ENCODE results near the gene CCDC194. TPM values are rescaled to one million over a fixed set of nuclear protein-coding genes. Genes with fewer than 3 reads are reported as not detected.

Gene CCDC194
- total RNA-seq, 1 experiment from 2014 or later = not detected

DNA sequence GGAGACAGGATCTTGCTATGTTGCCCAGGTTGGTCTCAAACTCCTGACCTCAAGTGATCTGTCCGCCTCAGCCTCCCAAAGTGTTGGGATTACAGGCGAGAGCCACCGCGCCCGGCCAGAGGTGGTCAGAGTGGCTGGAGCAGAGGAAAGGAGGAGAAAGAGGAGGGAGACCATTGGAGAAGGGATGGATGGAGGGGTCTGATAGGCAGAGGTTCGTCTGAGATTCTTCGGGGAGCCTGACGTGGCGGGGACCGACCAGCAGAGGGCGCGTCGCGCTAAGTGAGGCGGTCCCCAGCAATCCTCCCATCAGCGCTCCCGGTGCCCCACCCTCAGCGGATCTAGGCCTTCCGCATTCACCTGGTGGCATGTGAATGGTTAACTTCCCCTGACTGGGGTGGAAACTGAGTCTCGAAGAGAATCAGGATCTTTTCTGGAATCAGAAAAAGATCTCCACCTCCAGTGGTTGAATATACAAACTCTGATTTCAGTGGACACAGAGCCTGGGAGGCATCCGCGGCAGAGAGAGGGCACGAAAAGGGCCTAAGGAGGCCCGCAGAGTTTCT, 47.8 kb downstream of the CCDC194 start:
- TF ChIP-seq RAD21 (IDR thresholded peaks at IDR 0.05; ENCODE audit: low read depth) (peak; percentile 86), CTCF (IDR thresholded peaks at IDR 0.05 in 2 of 3, conservative IDR thresholded peaks at IDR 0.05 in 1 of 3; ENCODE audit: borderline replicate concordance in 1 of 3, insufficient read depth in 1 of 3, low read depth in 2 of 3, low read length in 2 of 3) (peak in 2 of 3 experiments; percentile 83 to 91), FOSL1 (IDR thresholded peaks at IDR 0.05; ENCODE audit: low read depth) (no peak), ZFX (IDR thresholded peaks at IDR 0.05) (peak; percentile 39; the same call in 1 of the 2 replicates), EZH2 (IDR thresholded peaks at IDR 0.05) (no peak), SP1 (IDR thresholded peaks at IDR 0.05; ENCODE audit: low read depth) (no peak), ZNF274 (IDR thresholded peaks at IDR 0.05; ENCODE audit: low read depth, low read length) (no peak)
- Histone ChIP-seq H3K9me2 (ENCODE audit: insufficient read depth) (no peaks in the 10 kb centered on the region), H2AFZ (ENCODE audit: low read depth, low read length, poor library complexity, severe bottlenecking) (no peak overlapping the region), H3K9me3 (ENCODE audit: control insufficient read depth in 1 of 2, insufficient read depth in 1 of 2, low read depth in 1 of 2, low read length in 2 of 2) (no peaks in the 10 kb centered on the region), H3K27me3 (ENCODE audit: insufficient read depth, low read length) (no peaks in the 10 kb centered on the region), H3K27ac (ENCODE audit: low read depth, low read length) (peak overlapping the region; percentile 28; the same call in 1 of the 2 replicates), H3K9ac (ENCODE audit: low read length) (no peak overlapping the region), H3K4me2 (ENCODE audit: low read length) (peak overlapping the region; percentile 52), H3K79me2 (ENCODE audit: insufficient read depth, low read length) (no peaks in the 10 kb centered on the region), H3K36me3 (ENCODE audit: control insufficient read depth in 1 of 2, insufficient read depth in 2 of 2, low read length in 2 of 2) (peaks cover 3 to 4% of the 10 kb centered on the region in 2 experiments; a peak in 1 of 4 replicates), H3K4me1 (ENCODE audit: control insufficient read depth in 1 of 2, insufficient read depth in 2 of 2, low read length in 2 of 2) (peaks cover 18 to 31% of the 10 kb centered on the region in 2 experiments; a peak in 3 of 4 replicates), H3K4me3 (replicated peaks in 1 of 2; ENCODE audit: low read depth in 1 of 2, low read length in 2 of 2) (no peak overlapping the region), H4K20me1 (ENCODE audit: insufficient read depth) (no peaks in the 10 kb centered on the region)
- no TSS peak for BruUV-seq (replicated peaks)
- peak; percentile 94 for ATAC-seq
- ChIA-PET CTCF (interaction anchor here (0.9 to 1.8 kb wide), 5 partner anchors 11 to 40 kb away, joined by 4 to 6 read pairs (median 4); no protein-coding TSS in a partner anchor), POLR2A (interaction anchor here (2.8 kb wide), 1 partner anchor 11 kb away, joined by 12 read pairs; the partner anchor contains the start of gene ANO8), RAD21 (ENCODE audit: low non-redundant PET in 1 of 2, low total read pairs in 2 of 2, uncharacterized antibody in 2 of 2, unreplicated experiment in 2 of 2) (no interaction called here)
- peak; percentile 60 for DNase-seq (ENCODE audit: low read depth, low spot score)
- intact Hi-C loops (cut with micrococcal nuclease) = loop anchor here (1.0 to 2.0 kb wide), 2 partner anchors 40 to 121 kb away; no protein-coding TSS in a partner anchor

All from HCT116 (cell line).